ENCODE results near the gene RAP1GAP2. TPM values are rescaled to one million over a fixed set of nuclear protein-coding genes. Genes with fewer than 3 reads are reported as not detected.

The RAP1GAP2 gene
- total and polyA plus RNA-seq, 2 of the 8 experiments (the other 6 are each of a cell fraction or from before 2014, with no cell fraction given), result 24.0 to 63.8 TPM

DNA sequence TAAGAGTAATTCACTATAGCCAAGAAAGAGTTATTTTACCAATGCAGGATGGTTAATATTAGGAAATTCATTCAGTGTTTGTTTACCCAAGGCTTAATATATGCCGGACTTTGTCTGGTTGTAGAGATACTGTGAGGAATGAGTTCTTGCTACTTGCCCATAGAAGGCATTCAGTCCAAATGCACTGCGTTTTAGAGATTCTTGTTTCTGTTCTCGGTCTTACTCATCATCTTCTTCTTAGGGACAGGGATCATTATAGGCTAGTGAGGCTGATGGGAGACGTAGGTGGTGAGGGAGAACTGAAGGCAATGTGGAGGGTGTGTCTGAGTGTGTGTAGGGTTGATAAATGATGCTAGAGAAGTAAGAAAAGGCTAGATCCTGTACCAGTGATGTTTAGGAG is 176.5 kb downstream of the RAP1GAP2 start:
- H3K27me3 ChIP-seq (replicated peaks in 1 of 4; ENCODE audit: control insufficient read depth in 3 of 4, extremely low read depth in 1 of 4, insufficient read depth in 3 of 4, low read length in 3 of 4), result no peaks in the 10 kb centered on the region
- H2BK120ac ChIP-seq (replicated peaks; ENCODE audit: low read depth, low read length), result no peak overlapping the region
- no peak overlapping the region for H3K18ac ChIP-seq (ENCODE audit: extremely low read depth, low read length)
- no peak overlapping the region for H2BK15ac ChIP-seq (ENCODE audit: low read length)
- POLR2A ChIA-PET (ENCODE audit: partially characterized antibody), result interaction anchor here (1.0 to 1.3 kb wide), 2 partner anchors 9 to 25 kb away, joined by 3 read pairs; no protein-coding TSS in a partner anchor
- H2AK5ac ChIP-seq (ENCODE audit: low read depth, low read length), result no peak overlapping the region
- H3K9me3 ChIP-seq (ENCODE audit: insufficient read depth in 2 of 2, low read depth in 1 of 2, low read length in 1 of 2), result no peaks in the 10 kb centered on the region
- H2BK20ac ChIP-seq (ENCODE audit: low read length), result no peak overlapping the region
- H3K27ac ChIP-seq (ENCODE audit: low read depth, low read length), result no peak overlapping the region
- H3K4me2 ChIP-seq (ENCODE audit: insufficient read depth in 1 of 2, low read depth in 2 of 2, low read length in 2 of 2), result no peak overlapping the region
- H3K79me2 ChIP-seq (ENCODE audit: control insufficient read depth in 1 of 2, insufficient read depth in 2 of 2, low read length in 2 of 2), result no peaks in the 10 kb centered on the region
- no peaks in the 10 kb centered on the region; the same call in 1 of the 2 replicates for H3K79me1 ChIP-seq (ENCODE audit: low read depth, low read length)
- no peaks in the 10 kb centered on the region for H4K20me1 ChIP-seq (replicated peaks in 1 of 2; ENCODE audit: control insufficient read depth in 1 of 2, insufficient read depth in 2 of 2, low read length in 2 of 2)
- no peak overlapping the region for H4K5ac ChIP-seq (ENCODE audit: insufficient read length, low read depth, low read length)
- H2BK5ac ChIP-seq (ENCODE audit: low read depth, low read length), result no peak overlapping the region
- WGBS, 2 experiments (ENCODE audit: extremely low coverage in 1 of 2, insufficient coverage in 1 of 2, insufficient read length in 1 of 2, insufficient replicate concordance in 2 of 2, low coverage in 1 of 2, low lambda C conversion rate in 2 of 2, missing lambda C conversion rate in 1 of 2), result 97% methylated on average over 4 of the region's 4 CpGs; no CpG with 5 or more reads in 1 of the 2 experiments
- H3K36me3 ChIP-seq (ENCODE audit: control insufficient read depth in 2 of 4, insufficient read depth in 4 of 4, low read length in 3 of 4), result peaks cover 0 to 6% (median 0%) of the 10 kb centered on the region in 4 experiments; a peak in 2 of 8 replicates
- no peak overlapping the region for H2BK12ac ChIP-seq (ENCODE audit: low read depth, low read length)
- no peak overlapping the region for H4K91ac ChIP-seq (replicated peaks; ENCODE audit: insufficient read length, low read length)
- no peak overlapping the region for H3K4me3 ChIP-seq (ENCODE audit: extremely low read depth in 1 of 4, insufficient read depth in 2 of 4, low read depth in 3 of 4, low read length in 4 of 4)
- H3K9ac ChIP-seq (replicated peaks in 1 of 4; ENCODE audit: extremely low read depth in 1 of 4, low read depth in 3 of 4, low read length in 3 of 4), result no peak overlapping the region
- H3K23me2 ChIP-seq (ENCODE audit: low read depth, low read length), result no peaks in the 10 kb centered on the region; the same call in 1 of the 2 replicates
- no peak overlapping the region for H3K4ac ChIP-seq (replicated peaks; ENCODE audit: insufficient read length, low read depth, low read length)
- H3K4me1 ChIP-seq (replicated peaks in 1 of 4; ENCODE audit: control insufficient read depth in 3 of 4, insufficient read depth in 4 of 4, low read length in 3 of 4), result no peaks in the 10 kb centered on the region
- no peak overlapping the region for H2AFZ ChIP-seq (ENCODE audit: low read length)
- CTCF ChIA-PET (ENCODE audit: partially characterized antibody), result interaction anchor here (1.3 to 3.2 kb wide), 2 partner anchors 10 to 124 kb away, joined by 3 to 11 read pairs; no protein-coding TSS in a partner anchor
- H3K56ac ChIP-seq (replicated peaks; ENCODE audit: insufficient read length, low read depth, low read length), result no peak overlapping the region
- FAIRE-seq (no peak), DNase-seq (ENCODE audit: low read depth in 1 of 2, low spot score in 2 of 2) (no peak)
- H3K23ac ChIP-seq (ENCODE audit: insufficient read length), result no peak overlapping the region
- no peak overlapping the region for H4K8ac ChIP-seq (ENCODE audit: extremely low read depth, insufficient read depth, low read length)
- H3K14ac ChIP-seq (ENCODE audit: insufficient read length), result no peak overlapping the region
- TF ChIP-seq ZNF274 (IDR thresholded peaks at IDR 0.05; ENCODE audit: borderline replicate concordance, extremely low read depth, low read length), result no peak
- no peak for TF ChIP-seq POLR2AphosphoS5 (IDR thresholded peaks at IDR 0.05; ENCODE audit: low read depth, low read length)
- TF ChIP-seq TAF1 (IDR thresholded peaks at IDR 0.05; ENCODE audit: low read depth, low read length), result no peak
- no peak for TF ChIP-seq KDM5A (IDR thresholded peaks at IDR 0.05; ENCODE audit: low read length)
- TF ChIP-seq, protein P1, sequence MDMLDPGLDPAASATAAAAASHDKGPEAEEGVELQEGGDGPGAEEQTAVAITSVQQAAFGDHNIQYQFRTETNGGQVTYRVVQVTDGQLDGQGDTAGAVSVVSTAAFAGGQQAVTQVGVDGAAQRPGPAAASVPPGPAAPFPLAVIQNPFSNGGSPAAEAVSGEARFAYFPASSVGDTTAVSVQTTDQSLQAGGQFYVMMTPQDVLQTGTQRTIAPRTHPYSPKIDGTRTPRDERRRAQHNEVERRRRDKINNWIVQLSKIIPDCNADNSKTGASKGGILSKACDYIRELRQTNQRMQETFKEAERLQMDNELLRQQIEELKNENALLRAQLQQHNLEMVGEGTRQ (IDR thresholded peaks at IDR 0.05; ENCODE audit: low read length), result no peak
- TF ChIP-seq BRCA1 (IDR thresholded peaks at IDR 0.05; ENCODE audit: low read depth, low read length), result no peak
- TF ChIP-seq RBBP5 (IDR thresholded peaks at IDR 0.05; ENCODE audit: borderline replicate concordance, low read depth, low read length), result no peak
- TF ChIP-seq SIX5 (IDR thresholded peaks at IDR 0.05; ENCODE audit: low read depth, low read length), result no peak
- TF ChIP-seq CTBP2 (IDR thresholded peaks at IDR 0.05; ENCODE audit: borderline replicate concordance, insufficient read depth, insufficient read length, low read length), result no peak
- TF ChIP-seq EZH2 (IDR thresholded peaks at IDR 0.05; ENCODE audit: low read depth, low read length, severe bottlenecking), result no peak
- TF ChIP-seq POLR2A (IDR thresholded peaks at IDR 0.05; ENCODE audit: control extremely low read depth in 1 of 2, low read depth in 2 of 2, low read length in 2 of 2), result no peak
- TF ChIP-seq TCF12 (IDR thresholded peaks at IDR 0.05; ENCODE audit: low read depth, low read length), result no peak
- TF ChIP-seq GABPA (IDR thresholded peaks at IDR 0.05; ENCODE audit: borderline replicate concordance, insufficient read depth, low read length), result no peak
- TF ChIP-seq CBX5 (IDR thresholded peaks at IDR 0.05; ENCODE audit: low read depth, low read length), result no peak
